ENCODE data around the gene XRCC3.

GRCh38 chr14:103711516-103712431 lies 3.5 kb downstream of the XRCC3 start:
- TF ChIP-seq CTCF (IDR thresholded peaks at IDR 0.05) (no peak), POLR2A (IDR thresholded peaks at IDR 0.05) (no peak)
